ENCODE data around the gene NUDCD3. TPM values are rescaled to one million over a fixed set of nuclear protein-coding genes. Genes with fewer than 3 reads are reported as not detected.

NUDCD3 gene
- total RNA-seq, 1 experiment from 2014 or later, result 94.6 TPM

DNA sequence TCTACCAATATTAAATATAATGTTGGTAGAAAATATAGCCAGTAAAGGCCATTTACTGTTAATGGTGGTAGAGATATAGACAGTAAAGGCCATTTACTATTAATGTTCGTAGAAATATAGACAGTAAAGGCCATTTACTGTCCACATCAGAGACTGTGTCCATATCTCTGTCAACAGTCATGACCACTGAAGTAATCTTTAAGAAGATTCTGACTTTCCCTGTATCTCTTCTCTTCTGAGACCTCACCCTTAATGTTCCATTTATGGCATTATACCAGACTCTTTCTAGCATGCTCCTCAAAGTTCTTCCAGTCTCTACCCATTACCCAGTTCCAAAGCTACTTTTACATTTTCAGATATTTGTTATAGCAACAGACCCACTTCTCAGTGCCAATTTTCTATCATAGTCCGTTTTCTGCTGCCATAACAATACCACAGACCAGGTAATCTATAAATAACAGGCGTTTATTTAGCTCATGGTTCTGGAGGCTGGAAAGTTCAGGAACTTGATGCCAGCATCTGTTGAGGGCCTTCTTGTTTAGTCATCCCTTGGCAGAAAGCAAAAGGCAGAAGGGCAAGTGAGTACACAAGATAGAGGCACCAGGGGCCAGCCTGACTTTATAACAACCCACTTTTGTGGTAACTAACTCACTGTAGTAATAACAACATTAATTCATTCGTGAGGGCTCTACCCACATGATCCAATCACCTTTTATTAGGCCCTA is 7.9 kb upstream of the NUDCD3 start:
- BruUV-seq (replicated peaks), result no TSS peak

More for the DNA sequence above, 7.9 kb upstream of the NUDCD3 start:
- no peak for DNase-seq (ENCODE audit: low read depth, low spot score)
- Histone ChIP-seq H3K79me2 (ENCODE audit: insufficient read depth, low read length) (no peaks in the 10 kb centered on the region), H3K4me1 (ENCODE audit: control insufficient read depth in 1 of 2, insufficient read depth in 2 of 2, low read length in 2 of 2) (no peaks in the 10 kb centered on the region), H2AFZ (ENCODE audit: low read depth, low read length, poor library complexity, severe bottlenecking) (no peak overlapping the region), H3K36me3 (ENCODE audit: control insufficient read depth in 1 of 2, insufficient read depth in 2 of 2, low read length in 2 of 2) (no peaks in the 10 kb centered on the region), H3K9me3 (ENCODE audit: control insufficient read depth in 1 of 2, insufficient read depth in 1 of 2, low read depth in 1 of 2, low read length in 2 of 2) (no peaks in the 10 kb centered on the region), H3K27ac (ENCODE audit: low read depth, low read length) (no peak overlapping the region), H3K9me2 (ENCODE audit: insufficient read depth) (no peaks in the 10 kb centered on the region), H4K20me1 (ENCODE audit: insufficient read depth) (no peaks in the 10 kb centered on the region), H3K27me3 (ENCODE audit: insufficient read depth, low read length) (no peaks in the 10 kb centered on the region), H3K4me3 (replicated peaks in 1 of 2; ENCODE audit: low read depth in 1 of 2, low read length in 2 of 2) (no peak overlapping the region), H3K9ac (ENCODE audit: low read length) (no peak overlapping the region), H3K4me2 (ENCODE audit: low read length) (no peak overlapping the region)
- RAD21 ChIA-PET (ENCODE audit: low non-redundant PET in 1 of 2, low total read pairs in 2 of 2, uncharacterized antibody in 2 of 2, unreplicated experiment in 2 of 2), result no interaction called here
- TF ChIP-seq JUND (IDR thresholded peaks at IDR 0.05), result no peak
- TF ChIP-seq, protein P1, sequence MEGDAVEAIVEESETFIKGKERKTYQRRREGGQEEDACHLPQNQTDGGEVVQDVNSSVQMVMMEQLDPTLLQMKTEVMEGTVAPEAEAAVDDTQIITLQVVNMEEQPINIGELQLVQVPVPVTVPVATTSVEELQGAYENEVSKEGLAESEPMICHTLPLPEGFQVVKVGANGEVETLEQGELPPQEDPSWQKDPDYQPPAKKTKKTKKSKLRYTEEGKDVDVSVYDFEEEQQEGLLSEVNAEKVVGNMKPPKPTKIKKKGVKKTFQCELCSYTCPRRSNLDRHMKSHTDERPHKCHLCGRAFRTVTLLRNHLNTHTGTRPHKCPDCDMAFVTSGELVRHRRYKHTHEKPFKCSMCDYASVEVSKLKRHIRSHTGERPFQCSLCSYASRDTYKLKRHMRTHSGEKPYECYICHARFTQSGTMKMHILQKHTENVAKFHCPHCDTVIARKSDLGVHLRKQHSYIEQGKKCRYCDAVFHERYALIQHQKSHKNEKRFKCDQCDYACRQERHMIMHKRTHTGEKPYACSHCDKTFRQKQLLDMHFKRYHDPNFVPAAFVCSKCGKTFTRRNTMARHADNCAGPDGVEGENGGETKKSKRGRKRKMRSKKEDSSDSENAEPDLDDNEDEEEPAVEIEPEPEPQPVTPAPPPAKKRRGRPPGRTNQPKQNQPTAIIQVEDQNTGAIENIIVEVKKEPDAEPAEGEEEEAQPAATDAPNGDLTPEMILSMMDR (IDR thresholded peaks at IDR 0.05 in 2 of 3, conservative IDR thresholded peaks at IDR 0.05 in 1 of 3; ENCODE audit: borderline replicate concordance in 1 of 3, insufficient read depth in 1 of 3, low read depth in 2 of 3, low read length in 2 of 3), result no peak
- no peak for TF ChIP-seq ZBTB33 (IDR thresholded peaks at IDR 0.05; ENCODE audit: extremely low read depth, insufficient replicate concordance, low read length)
- no peak for TF ChIP-seq ATF3 (IDR thresholded peaks at IDR 0.05)
- TF ChIP-seq POLR2A (IDR thresholded peaks at IDR 0.05; ENCODE audit: borderline replicate concordance, extremely low read depth, insufficient read depth, insufficient read length), result no peak
- TF ChIP-seq SP1 (IDR thresholded peaks at IDR 0.05; ENCODE audit: low read depth), result no peak
- TF ChIP-seq ELF1 (IDR thresholded peaks at IDR 0.05; ENCODE audit: borderline replicate concordance, low read depth), result no peak
- ATAC-seq, result no peak
- POLR2A ChIA-PET, result no interaction called here
- CTCF ChIA-PET, result no interaction called here
- intact Hi-C loops (cut with micrococcal nuclease), result no loop called here
